Endothelial cell (in vitro differentiated cells): ENCODE results near the gene TNFRSF8. TPM values are rescaled to one million over a fixed set of nuclear protein-coding genes. Genes with fewer than 3 reads are reported as not detected.
A peak's percentile ranks its signal among the peaks of the same experiment; 100 is the strongest.

Experiments
- DNase-seq: peaks from one replicate; pipeline ENCODE4 v3.0.0; 2021; ENCODE audit warnings: low spot score
- H3K27ac Mint-ChIP-seq: one replicate; pipeline ENCODE4 v1.8.0; 2021; ENCODE audit warnings: mixed read lengths, inconsistent platforms; ENCODE audit not compliant: unreplicated experiment
- H3K27me3 Mint-ChIP-seq: one replicate; pipeline ENCODE4 v1.8.0; 2021; ENCODE audit warnings: mild to moderate bottlenecking, moderate library complexity, mixed read lengths, inconsistent platforms; ENCODE audit not compliant: unreplicated experiment
- H3K36me3 Mint-ChIP-seq: one replicate; pipeline ENCODE4 v1.8.0; 2021; ENCODE audit warnings: mild to moderate bottlenecking, low read depth, mixed read lengths, inconsistent platforms; ENCODE audit not compliant: unreplicated experiment
- H3K4me1 Mint-ChIP-seq: one replicate; pipeline ENCODE4 v1.8.0; 2021; ENCODE audit warnings: mild to moderate bottlenecking, mixed read lengths, inconsistent platforms; ENCODE audit not compliant: unreplicated experiment
- H3K4me3 Mint-ChIP-seq: one replicate; pipeline ENCODE4 v1.8.0; 2021; ENCODE audit warnings: mild to moderate bottlenecking, mixed read lengths, inconsistent platforms; ENCODE audit not compliant: unreplicated experiment
- H3K9me3 Mint-ChIP-seq: one replicate; pipeline ENCODE4 v1.8.0; 2021; ENCODE audit warnings: mixed read lengths, inconsistent platforms; ENCODE audit not compliant: unreplicated experiment
- total RNA-seq: library from RNA; stranded (reverse); fragmentation: NEBNext Ultra II Directional; extraction: Animal tissue kit (Norgen Biotek cat#: 25700); gene quantifications from one replicate; pipeline ENCODE4 v1.2.1, GENCODE V29; 2021; ENCODE audit not compliant: unreplicated experiment
- TF ChIP-seq, protein P1 (sequence below): fragments of 200-600 bp; sonication (generic); IDR thresholded peaks from one replicate; pipeline ENCODE4 v1.5.0; 2021; ENCODE audit warnings: antibody characterized with exemption; ENCODE audit not compliant: unreplicated experiment

Gene TNFRSF8
- total RNA-seq, 1 donor from 2014 or later = 1.9 TPM

GRCh38 chr1:12016182-12016581 lies 46.9 kb upstream of the TNFRSF8 start:
- no peaks in the 10 kb centered on the region for H3K9me3 Mint-ChIP-seq
- peaks cover 20% of the 10 kb centered on the region for H3K36me3 Mint-ChIP-seq
- DNase-seq = no peak
- H3K4me1 Mint-ChIP-seq = no peaks in the 10 kb centered on the region
- H3K4me3 Mint-ChIP-seq = no peak overlapping the region
- no peak overlapping the region for H3K27ac Mint-ChIP-seq
- peaks cover 7% of the 10 kb centered on the region for H3K27me3 Mint-ChIP-seq
- TF ChIP-seq, protein P1, sequence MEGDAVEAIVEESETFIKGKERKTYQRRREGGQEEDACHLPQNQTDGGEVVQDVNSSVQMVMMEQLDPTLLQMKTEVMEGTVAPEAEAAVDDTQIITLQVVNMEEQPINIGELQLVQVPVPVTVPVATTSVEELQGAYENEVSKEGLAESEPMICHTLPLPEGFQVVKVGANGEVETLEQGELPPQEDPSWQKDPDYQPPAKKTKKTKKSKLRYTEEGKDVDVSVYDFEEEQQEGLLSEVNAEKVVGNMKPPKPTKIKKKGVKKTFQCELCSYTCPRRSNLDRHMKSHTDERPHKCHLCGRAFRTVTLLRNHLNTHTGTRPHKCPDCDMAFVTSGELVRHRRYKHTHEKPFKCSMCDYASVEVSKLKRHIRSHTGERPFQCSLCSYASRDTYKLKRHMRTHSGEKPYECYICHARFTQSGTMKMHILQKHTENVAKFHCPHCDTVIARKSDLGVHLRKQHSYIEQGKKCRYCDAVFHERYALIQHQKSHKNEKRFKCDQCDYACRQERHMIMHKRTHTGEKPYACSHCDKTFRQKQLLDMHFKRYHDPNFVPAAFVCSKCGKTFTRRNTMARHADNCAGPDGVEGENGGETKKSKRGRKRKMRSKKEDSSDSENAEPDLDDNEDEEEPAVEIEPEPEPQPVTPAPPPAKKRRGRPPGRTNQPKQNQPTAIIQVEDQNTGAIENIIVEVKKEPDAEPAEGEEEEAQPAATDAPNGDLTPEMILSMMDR = no peak

DNA sequence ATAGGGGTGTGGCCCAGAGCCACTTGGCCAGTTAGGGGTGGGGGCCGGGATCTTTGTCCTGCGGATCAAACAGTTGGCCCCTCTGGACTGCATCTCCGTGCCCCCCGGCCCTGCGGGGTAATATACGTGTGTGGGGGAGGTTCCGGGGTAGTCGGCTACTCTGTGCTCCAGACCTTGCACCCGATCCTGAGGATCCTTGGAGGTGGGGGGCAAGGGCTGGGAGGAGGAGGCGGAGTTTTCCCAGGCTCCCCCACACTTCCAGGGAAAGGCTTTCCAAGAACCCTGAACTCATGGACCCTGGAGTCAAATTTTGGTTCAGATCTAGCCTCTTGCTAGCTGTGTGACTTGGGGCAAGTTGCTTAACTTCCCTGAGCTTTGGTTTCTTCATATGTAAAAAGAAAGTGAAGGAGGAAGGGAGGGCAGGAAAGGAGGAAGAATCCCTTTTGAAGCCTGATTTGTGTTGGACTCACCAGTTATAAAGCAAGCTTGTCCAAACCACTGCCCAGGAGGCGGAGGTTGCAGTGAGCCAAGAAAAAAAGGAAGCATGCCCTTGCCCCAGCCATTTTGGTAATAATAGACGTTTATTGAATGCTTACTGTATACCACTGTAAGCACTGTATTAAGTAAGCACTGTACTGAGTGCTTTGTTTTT lies 43.1 kb upstream of the TNFRSF8 start:
- DNase-seq = no peak
- peak overlapping the region; percentile 24 for H3K27ac Mint-ChIP-seq
- no peaks in the 10 kb centered on the region for H3K27me3 Mint-ChIP-seq
- peaks cover 10% of the 10 kb centered on the region for H3K36me3 Mint-ChIP-seq
- H3K4me3 Mint-ChIP-seq = peak overlapping the region; percentile 84
- TF ChIP-seq, protein P1 = no peak
- H3K4me1 Mint-ChIP-seq = no peaks in the 10 kb centered on the region
- no peaks in the 10 kb centered on the region for H3K9me3 Mint-ChIP-seq

- Mint-ChIP-seq H3K4me3 (no peak overlapping the region), H3K9me3 (no peaks in the 10 kb centered on the region), H3K4me1 (peaks cover 4% of the 10 kb centered on the region), H3K27ac (no peak overlapping the region), H3K36me3 (peaks cover 19% of the 10 kb centered on the region), H3K27me3 (peaks cover 3% of the 10 kb centered on the region)
- no peak for DNase-seq
- TF ChIP-seq, protein P1 = no peak
Measured at GRCh38 chr1:12021616-12022015, 41.5 kb upstream of the TNFRSF8 start.

DNA sequence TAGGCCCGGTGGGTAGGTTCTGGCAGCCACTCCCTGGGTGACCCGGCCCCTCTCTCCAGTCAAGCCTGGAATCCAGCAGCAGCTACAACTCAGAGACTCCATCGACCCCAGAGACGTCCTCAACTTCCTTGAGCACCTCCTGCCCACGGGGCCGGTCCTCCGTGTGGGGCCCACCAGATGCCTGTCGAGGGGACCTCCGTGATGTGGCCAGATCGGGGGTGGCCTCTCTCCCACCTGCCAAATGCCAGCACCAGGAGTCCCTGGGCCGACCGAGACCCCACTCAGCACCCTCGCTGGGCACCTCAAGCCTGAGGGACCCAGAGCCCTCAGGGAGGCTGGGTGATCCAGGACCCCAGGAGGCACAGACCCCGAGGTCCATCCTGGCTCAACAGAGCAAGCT lies 41.1 kb upstream of the TNFRSF8 start:
- peaks cover 4% of the 10 kb centered on the region for H3K27me3 Mint-ChIP-seq
- H3K4me3 Mint-ChIP-seq = no peak overlapping the region
- peaks cover 8% of the 10 kb centered on the region for H3K4me1 Mint-ChIP-seq

DNA sequence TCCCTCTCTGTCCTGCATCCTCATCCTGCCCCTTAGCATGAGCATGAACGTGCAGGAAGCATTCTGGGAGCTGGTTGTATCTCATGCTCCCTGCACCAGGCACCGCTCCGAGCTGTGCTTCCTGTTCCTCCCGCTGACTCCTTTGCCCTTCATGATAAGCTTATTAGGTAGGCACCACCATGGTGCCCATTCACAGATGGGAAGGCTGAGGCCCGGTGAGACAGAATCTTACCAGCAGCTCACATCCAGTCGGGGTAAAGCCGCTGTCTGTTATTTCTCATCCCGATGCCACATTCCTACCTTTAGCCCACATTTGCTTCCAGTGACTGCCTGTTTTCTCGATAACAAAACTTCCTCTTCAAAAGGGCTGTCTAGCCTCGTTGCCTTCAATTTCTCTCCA lies 36.5 kb upstream of the TNFRSF8 start:
- H3K4me3 Mint-ChIP-seq = peak overlapping the region; percentile 82
- H3K27ac Mint-ChIP-seq = peak overlapping the region; percentile 70
- H3K9me3 Mint-ChIP-seq = no peaks in the 10 kb centered on the region
- H3K36me3 Mint-ChIP-seq = peaks cover 38% of the 10 kb centered on the region
- peak; percentile 18 for DNase-seq
- H3K4me1 Mint-ChIP-seq = peaks cover 12% of the 10 kb centered on the region
- TF ChIP-seq, protein P1 = no peak
- H3K27me3 Mint-ChIP-seq = peaks cover 4% of the 10 kb centered on the region

More for the DNA sequence above, 41.1 kb upstream of the TNFRSF8 start:
- TF ChIP-seq, protein P1 = no peak
- DNase-seq = no peak
- Mint-ChIP-seq H3K27ac (no peak overlapping the region), H3K9me3 (no peaks in the 10 kb centered on the region), H3K36me3 (peaks cover 23% of the 10 kb centered on the region)
